ENCODE results near the gene ARHGAP9.
A peak's percentile ranks its signal among the peaks of the same experiment; 100 is the strongest.
"Not testable (repeated sequence)": the region's sequence is repeated elsewhere in the genome, so short reads cannot be mapped to it uniquely, and the experiment has no call there.

ARHGAP9 gene

DNA sequence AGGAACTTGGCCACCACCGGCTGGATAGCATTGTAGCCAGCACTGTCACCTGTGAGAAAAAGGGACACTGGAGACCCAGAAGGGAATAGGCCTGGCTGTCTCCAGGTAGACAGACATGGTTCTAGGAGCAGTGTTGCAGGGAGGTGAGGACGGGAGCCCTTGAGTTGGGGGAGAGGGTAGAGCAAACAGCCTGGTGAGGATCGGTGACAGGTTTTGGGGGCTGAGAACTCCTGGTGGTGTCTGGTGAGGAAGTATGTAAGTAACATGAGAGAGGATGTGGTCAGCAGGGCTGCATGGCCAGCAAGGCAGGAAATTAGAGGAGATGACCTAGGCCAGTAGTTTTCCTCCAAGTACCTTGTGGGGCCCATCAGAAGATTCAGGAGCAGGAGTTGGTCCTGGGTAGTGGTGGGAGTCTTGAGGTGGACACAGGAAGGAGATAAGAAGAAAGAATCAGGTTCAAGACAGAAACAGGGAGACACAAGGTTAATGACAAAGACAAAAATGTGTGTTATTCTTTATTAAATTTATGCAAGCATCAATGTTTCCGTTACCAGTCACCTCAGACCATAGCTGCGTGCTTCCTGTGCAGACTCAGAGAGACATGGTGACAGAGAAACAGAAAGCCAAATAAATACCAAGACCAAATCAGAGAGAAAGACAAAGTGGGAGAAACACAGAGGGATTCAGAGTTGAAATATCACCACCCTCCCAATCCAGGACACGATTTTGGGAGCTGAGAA, at the start of gene ARHGAP9:
ARHGAP9 (minus strand) TSS at position 491 of the 740 bp plus-strand sequence; CDS start at position 31, 460 bp downstream.
- no peak for DNase-seq

DNA sequence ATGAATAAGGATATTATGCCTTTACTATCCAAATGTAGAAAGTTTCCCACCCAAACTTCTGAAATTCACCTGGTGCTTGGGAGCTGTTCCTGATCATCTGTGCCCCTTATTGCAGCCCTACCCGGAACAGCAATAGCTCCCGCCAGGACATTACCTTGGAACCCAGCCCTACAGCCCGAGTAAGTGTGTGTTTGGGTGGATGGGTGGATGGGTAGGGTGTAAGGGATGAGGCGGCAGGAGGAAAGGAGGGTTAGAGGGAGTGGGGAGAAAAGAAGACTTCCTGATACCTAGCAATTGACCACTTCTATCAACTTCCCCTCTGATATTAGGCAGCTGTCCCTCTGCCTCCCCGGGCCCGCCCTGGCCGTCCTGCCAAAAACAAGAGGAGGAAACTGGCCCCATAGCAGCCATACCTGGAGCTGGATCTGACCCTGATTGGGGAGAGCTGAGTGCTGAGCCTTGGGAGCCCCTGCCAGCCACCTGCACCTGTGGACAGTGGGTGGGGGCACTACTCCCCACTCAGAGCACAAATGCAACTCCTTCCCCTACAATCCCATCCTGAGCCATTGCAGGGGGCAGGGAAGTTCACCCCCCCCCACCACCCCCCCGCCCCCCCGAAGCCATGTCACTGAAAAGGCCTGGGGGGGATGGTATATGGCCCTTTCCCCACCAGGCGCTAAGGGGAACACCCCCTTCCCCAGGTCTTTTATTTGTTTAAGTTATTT, 49.3 kb upstream of the ARHGAP9 start:
- DNase-seq = no peak

DNA sequence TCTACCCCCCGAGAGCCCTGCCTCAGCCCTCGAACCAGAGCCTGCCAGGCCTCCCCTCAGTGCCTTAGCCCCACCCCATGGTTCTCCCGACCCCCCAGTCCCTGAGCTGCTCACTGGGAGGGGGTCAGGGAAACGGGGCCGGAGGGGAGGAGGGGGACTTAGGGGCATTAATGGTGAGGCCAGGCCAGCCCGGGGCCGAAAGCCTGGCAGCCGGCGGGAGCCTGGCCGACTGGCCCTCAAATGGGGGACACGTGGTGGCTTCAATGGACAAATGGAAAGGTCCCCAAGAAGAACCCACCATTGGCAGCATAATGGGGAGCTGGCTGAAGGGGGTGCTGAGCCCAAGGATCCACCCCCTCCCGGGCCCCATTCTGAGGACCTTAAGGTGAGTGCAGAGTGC, 48.5 kb upstream of the ARHGAP9 start:
- no peak for DNase-seq

DNA sequence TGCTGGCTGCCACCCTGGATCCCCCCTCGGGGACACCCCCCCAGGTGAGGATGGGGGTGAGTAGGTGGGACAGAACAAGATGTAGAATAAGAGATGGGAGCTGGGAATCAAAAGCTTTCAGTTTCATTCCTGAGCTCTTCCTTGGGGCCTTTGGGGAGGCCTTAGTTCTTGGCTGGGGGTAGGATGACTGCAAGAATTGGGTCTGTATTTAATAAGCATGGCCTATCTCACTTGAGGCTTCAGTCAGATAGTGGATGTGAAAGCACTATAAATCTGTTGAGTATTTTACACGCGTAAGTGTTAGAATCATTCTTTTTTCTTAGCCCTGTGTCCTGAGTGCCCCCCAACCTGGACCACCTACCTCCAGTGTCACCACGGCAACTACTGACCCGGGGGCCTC, 47.5 kb upstream of the ARHGAP9 start:
- no peak for DNase-seq

DNA sequence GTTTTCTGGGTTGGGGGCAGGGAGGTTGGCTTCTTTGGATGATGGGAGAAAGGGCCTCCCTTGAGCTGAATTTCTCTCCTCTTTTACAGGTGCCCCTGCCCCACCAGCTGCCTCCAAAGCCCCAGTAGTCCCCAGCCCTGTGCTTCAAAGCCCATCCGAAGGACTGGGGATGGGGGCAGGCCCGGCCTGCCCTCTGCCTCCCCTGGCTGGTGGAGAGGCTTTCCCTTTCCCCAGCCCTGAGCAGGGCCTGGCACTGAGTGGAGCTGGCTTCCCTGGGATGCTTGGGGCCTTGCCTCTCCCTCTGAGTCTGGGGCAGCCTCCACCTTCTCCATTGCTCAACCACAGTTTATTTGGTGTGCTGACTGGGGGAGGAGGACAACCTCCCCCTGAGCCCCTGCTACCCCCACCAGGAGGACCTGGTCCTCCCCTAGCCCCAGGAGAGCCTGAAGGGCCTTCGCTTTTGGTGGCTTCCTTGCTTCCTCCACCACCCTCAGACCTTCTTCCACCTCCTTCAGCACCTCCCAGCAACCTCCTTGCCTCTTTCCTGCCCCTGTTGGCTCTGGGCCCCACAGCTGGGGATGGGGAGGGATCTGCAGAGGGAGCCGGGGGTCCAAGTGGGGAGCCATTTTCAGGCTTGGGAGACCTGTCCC, 46.9 kb upstream of the ARHGAP9 start:
- no peak for DNase-seq

DNA sequence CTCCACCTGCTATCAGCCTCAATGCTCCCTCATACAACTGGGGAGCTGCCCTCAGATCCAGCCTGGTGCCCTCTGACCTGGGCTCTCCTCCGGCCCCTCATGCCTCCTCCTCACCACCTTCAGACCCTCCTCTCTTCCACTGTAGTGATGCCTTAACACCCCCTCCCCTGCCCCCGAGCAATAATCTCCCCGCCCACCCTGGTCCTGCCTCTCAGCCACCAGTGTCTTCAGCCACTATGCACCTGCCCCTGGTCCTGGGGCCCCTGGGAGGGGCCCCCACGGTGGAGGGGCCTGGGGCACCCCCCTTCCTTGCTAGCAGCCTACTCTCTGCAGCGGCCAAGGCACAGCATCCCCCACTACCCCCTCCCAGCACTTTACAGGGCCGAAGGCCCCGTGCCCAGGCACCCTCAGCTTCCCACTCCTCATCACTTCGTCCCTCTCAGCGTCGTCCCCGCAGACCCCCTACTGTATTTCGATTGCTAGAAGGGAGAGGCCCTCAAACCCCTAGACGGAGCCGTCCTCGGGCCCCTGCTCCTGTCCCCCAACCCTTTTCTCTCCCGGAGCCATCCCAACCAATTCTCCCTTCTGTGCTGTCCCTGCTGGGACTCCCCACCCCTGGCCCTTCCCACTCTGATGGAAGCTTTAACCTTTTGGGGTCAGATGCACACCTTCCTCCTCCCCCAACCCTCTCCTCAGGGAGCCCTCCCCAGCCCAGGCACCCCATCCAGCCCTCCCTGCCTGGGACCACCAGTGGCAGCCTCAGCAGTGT, 46.1 kb upstream of the ARHGAP9 start:
- DNase-seq = no peak

DNA sequence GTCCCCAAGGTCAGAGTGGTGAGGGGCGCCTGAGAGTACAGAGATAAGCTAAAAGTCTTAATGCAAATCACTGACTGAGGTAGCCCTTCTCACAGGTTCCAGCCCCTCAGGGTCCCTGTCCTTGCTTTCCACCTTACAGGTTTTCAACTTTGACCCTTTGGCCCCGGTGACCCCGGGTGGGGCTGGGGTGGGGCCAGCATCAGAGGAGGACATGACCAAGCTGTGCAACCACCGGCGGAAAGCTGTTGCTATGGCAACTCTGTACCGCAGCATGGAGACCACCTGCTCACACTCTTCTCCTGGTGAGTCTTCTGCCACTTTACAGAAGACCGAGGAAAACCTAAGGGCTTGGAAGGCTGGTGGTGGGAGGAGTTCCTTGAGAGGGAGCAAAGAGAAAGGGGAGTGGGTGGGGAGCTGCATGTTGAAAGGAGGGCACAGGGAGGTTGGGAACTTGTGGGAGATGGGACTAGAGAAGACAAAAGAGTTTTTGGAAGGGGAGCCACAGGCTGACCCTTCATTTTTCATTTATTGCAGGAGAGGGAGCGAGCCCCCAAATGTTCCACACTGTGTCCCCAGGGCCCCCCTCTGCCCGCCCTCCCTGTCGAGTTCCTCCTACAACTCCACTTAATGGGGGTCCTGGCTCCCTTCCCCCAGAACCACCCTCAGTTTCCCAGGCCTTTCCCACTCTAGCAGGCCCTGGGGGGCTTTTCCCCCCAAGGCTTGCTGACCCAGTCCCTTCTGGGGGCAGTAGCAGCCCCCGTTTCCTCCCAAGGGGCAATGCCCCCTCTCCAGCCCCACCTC, 45.3 kb upstream of the ARHGAP9 start:
- DNase-seq = no peak

DNA sequence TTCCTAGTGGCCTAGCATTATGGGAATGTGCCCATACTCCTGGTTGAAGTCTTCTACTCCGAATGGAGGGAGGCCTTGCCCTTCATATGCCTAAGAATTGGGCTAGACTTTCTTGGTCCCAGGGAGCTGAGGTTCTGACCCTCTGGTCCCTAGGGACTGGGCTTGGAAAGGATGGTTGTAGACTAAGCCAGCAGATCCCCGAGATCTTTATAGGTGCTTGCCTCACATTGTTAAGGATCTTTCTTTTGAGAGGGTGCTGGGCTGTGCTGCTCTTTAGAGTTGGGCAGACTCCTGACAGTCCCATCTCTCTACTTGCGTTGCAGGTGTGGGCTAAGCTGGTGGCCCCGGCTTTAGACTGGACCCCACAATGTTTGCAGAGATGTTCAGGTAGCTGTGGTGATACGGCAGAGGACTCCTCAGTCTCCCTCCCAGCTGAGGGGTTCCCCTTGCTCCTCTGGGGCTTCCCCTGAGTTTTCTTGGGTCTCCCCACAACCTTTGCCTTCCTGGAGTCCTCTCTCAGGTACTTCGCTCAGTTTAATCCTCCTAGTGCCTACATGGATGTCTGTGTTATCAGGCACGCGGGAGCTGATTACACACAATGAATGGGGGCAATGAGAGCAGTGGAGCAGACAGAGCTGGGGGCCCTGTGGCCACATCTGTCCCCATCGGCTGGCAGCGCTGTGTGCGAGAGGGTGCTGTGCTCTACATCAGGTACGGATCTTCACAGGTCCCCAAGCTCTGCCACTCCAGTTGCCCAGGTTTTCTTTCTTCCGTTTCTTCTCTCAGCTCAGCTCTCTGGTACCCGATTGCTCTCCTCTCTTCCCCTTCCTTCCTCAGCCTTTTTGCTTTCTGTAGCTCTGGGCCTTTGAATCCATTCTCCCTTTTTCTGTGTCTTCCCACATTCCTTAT, 44.3 kb upstream of the ARHGAP9 start:
- no peak for DNase-seq

DNA sequence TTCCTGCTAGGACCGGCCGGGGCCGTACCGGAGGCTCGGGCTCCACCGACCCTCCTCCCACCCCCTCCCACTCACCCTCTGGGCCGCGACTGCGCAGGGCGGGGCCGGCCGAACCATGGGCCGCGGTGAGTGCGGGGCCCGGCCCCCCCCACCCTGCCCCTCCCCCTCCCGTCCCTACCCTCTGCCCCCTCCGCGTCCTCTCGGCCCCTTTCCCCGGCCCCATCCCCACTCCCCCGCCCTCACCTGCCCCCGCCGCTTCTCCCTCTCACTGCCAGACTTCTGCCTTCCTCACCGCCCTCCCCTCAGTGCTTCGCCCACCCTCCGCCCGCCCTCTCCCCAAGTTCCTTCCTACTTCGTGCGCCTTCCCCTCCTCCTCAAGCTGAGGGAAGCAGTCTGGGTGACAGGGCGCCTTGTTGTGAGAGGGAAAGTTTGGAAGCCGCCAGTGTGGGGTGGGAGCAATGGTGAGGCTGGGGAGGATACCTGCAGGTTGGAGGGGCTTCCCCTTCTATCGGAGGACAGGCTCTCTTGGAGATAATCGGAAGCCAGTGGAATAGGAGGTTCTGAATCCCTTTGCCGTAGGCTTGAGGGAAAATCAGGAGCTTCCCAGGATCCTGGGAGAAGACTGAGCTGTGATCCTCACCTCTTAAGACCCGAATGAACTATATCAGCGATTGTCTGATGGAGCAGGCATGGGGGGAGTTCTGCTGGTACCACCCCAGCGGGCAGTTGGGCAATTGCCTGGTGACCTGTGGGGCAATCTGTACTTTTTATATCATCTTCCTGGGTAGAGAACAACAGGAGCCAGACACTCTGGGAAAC, 43.4 kb upstream of the ARHGAP9 start:
- DNase-seq = peak; percentile 38

DNA sequence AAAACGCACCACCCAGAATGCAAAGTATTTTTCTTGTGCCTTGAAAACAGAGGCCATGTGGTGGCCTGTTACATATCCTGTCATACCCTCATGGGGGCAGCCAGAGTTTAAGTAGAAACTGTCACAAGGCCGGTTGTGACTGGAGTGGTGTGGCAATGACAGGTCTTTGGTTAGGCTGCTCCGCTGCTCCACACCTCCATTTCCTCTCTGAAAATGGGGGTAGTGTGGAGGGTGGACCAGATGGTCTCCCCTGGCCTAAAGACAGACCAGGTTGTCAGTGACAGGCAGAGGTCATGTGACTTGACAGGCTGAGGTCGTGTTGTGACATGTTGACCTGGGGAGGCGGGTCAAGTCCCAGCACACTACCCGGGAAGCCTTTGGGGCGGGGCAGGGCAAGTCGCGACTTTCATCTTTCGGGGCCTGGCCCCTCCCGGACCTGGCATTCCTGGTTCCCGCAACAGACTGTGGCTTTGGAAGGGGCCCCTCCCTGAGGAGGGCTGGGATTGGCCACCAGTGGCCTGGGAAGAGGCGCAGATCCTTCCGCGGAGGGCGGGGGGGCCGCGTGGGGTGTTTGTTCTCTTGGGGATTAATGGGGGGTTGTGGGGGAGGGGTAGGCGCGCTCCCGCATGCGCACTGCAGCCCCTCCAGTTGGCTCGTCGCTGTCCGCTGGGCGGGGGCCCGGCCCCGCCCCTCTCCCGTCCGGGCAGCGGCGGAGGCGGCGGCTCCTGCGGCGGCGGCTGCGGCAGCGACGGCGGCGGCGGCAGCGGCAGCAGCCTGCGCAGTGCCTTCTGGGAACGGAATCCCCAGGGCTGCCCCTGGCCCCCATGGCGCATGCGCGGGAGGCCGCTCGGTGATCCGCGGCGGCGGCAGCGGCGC, 42.6 kb upstream of the ARHGAP9 start, which contains the start of gene MBD6:
MBD6 (plus strand) TSS at position 814 of the 876 bp plus-strand sequence. CDS start 1,480 bp downstream, outside the sequence.
- DNase-seq = peak; percentile 90

DNA sequence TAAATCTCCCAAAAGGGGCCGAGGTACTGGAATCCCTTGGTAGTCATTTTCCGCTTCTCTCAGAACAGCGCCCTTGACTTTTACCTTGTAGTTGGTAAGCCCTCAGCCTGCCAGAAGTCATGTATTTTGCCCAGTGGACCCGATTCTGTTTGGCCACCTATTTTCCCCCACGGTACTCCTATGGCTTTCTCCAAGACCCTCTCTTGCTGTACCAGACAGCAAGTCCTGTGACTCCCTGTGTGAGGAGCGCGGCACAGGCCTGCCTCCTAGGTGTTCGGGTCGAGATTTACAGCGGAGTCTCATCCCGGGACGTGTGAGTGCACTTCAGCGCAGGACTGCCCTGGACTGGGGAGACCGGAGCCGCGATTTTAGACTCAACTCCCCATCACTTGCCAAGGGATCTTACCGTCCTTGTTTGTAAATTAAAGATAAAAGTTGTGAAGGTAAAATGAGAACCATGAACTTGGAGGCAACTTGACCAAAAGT, 41.9 kb upstream of the ARHGAP9 start:
- peak; percentile 66 for DNase-seq

DNA sequence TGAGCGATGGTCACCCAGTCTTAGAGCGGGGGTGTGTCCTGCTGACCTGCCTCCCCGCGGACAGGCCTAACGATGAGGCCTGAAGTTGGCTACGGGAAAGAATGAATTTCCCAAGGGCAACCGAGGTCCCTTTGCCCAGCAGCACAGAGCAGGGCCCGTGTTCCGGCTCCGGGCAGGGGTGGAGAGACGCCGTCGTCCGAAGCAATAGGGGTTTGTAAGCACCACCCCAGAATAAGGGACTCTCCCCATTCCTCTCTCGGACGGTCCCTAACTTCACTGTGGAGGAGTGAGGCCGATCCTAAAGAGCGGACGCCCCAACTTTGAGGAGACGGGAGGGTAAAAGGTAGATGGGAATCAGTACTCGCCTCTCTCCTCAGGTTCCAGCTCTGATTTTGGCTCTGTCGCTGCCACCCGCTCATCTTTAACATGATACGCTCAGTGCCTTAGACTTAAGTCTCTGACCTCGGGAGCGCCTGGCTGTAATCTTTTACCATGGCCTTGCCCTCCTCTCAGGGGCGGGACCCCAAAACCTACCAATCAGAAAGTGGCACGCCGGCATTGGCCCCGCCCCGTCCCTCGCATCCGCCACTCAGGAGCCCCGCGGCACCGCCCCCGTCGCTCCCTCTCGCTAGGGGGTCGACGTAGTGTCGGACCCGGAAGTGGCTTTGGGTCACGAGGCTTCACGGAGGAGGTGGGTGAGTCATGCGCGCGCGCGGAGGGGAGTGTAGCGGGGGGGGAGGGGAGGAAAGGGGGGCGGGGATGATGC, 40.6 kb upstream of the ARHGAP9 start, which contains the start of gene DDIT3:
DDIT3 (minus strand) TSS at position 462 of the 766 bp plus-strand sequence. CDS start 3,108 bp downstream, outside the sequence.
- peak; percentile 99 for DNase-seq

DNA sequence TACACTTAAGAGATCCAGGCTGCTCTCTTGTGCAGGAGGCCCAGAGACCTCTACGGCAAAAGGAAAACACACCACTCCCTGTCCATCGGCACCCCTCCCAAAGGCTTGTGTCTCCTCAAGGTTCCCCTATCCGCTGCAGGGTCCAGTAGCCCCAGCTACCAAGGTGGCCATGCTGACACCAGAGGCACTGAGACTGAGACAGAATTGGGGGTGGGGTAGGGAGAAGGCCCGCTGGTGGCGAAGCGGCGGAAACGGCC, 40.1 kb upstream of the ARHGAP9 start:
- DNase-seq = no peak

DNA sequence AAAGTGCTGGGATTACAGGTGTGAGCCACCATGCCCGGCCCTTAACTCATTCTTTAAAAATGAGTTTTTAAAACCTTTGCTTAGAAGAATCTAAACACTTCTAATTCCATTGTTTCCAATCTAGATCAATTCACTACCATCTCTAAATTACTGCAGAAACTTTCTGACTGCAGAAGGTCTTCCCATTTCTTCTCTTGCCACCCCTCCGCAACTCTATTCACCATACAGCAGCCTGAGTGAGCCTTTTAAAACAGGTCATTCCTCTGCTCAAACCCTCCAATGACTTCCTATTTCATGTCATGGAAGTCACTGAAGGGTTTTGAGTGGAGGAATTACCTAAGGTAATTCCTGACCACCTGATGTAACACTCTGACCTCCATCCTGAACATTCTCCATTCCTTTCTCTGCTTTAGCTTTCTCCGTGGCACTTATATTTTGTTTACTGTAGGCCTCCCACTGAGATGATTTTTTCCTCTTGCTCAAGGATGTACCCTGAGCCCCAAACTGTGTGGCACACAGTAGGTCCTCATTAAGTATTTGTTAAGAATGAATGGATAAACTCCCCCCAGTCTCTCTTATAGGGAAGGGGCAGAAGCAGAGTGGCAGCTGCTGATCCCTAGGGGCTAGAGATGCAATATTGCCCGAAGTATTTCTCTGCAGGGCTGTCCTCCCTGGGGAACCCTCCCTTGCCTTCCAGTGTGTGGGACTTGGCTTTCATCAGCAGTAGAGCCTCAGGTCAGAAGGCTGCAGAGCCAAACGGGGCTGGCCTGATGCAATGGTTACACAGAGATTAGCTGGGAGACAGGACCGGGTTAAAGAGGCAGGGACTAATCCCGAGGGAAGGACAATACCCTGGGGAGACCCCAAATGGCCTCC, 39.5 kb upstream of the ARHGAP9 start:
- DNase-seq = no peak

DNA sequence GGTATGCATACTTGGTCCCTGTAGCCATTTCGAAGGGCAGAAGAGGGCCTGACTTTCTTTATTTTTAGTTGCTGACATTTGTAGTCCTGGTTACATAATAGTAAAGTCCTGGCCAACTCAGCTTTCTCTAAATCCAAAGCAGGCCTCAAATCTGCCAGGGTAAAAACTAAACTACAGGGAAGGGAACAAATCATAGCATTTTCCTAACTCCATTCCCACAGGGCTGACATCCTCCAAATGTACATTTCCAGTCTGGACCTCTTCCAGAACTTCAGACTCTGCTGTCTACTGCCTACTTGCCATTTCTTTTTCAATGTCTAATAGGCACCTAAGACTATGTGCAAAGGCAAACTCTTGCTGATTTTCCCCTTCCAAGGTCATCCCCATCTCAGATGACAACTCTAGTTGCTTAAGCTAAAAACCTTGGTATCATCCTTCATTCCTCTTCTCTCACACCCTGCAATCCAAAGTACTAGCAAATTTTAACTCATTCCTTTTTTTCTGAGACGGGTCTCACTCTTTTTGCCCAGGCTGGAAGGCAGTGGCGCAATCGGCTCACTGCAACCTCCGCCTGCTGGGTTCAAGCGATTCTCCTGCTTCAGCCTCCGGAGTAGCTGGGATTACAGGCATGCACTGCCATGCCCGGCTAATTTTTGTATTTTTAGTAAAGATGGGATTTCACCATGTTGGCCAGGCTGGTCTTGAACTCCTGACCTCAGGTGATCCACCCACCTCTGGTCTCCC, 38.7 kb upstream of the ARHGAP9 start:
- DNase-seq = peak; percentile 14

DNA sequence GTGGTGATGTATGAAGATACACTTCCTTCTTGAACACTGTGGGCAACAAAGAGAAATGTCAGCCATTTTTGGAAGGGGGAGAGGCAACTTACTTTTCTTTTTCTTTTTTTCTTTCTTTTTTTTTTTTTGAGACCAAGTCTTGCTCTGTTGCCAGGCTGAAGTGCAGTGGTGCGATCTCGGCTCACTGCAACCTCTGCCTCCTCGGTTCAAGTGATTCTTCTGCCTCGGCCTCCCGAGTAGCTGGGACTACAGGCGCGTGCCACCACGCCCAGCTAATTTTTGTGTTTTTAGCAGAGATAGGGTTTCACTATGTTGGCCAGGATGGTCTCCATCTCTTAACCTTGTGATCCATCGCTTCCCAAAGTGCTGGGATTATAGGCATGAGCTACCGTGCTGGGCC, 38.1 kb upstream of the ARHGAP9 start:
- DNase-seq = not testable (repeated sequence)
